Activated B cell treated with CpG ODN at 0.5 μM for 24 hours (primary cell): ENCODE data around the gene EGFR. TPM values are rescaled to one million over a fixed set of nuclear protein-coding genes. Genes with fewer than 3 reads are reported as not detected.

Experiments used
- ATAC-seq: fragments of 200-7000 bp; cut with Tn5 transposase; one replicate; pipeline ENCODE4 v1.10.0; 2021; ENCODE audit warnings: low read depth, mild to moderate bottlenecking, moderate library complexity
- CTCF ChIA-PET: fragments of 350-600 bp; sonication (Branson Sonifier 250); formaldehyde crosslinking; loops from one replicate; lab custom pipeline; 2021; ENCODE audit warnings: antibody characterized with exemption; lab: Charles Lee
- POLR2A ChIA-PET: fragments of 350-600 bp; sonication (Branson Sonifier 250); formaldehyde crosslinking; loops from one replicate; lab custom pipeline; 2021; ENCODE audit warnings: antibody characterized with exemption; lab: Charles Lee
- DNase-seq: peaks from one replicate; pipeline ENCODE4 v3.0.0; 2022
- H3K27ac Mint-ChIP-seq: one replicate; pipeline ENCODE4 v1.8.0; 2020; ENCODE audit warnings: mixed read lengths
- H3K27me3 Mint-ChIP-seq: one replicate; pipeline ENCODE4 v1.8.0; 2021; ENCODE audit warnings: mixed read lengths
- H3K36me3 Mint-ChIP-seq: one replicate; pipeline ENCODE4 v1.8.0; 2021; ENCODE audit warnings: low read depth, mixed read lengths
- H3K4me1 Mint-ChIP-seq: one replicate; pipeline ENCODE4 v1.8.0; 2021; ENCODE audit warnings: mixed read lengths
- H3K4me3 Mint-ChIP-seq: one replicate; pipeline ENCODE4 v1.8.0; 2020; ENCODE audit warnings: mild to moderate bottlenecking, mixed read lengths
- H3K9me3 Mint-ChIP-seq: one replicate; pipeline ENCODE4 v1.8.0; 2020; ENCODE audit warnings: mixed read lengths
- intact Hi-C: fragments of 100-400 bp; cut with micrococcal nuclease; formaldehyde crosslinking; loops from one replicate; pipeline ENCODE4 v1.15.1; 2024
- total RNA-seq: library from RNA; stranded (reverse); gene quantifications from 2 replicates; pipeline ENCODE4 v1.2.3, GENCODE V29; 2022
- TF ChIP-seq, protein P1 (sequence below): fragments of 200-600 bp; IDR thresholded peaks from one replicate; pipeline ENCODE4 v1.8.0; 2022; ENCODE audit warnings: antibody characterized with exemption, mild to moderate bottlenecking

EGFR gene
- total RNA-seq, 1 donor from 2014 or later: not detected

GRCh38 chr7:55144333-55145317 lies 125.8 kb downstream of the EGFR start:
- peaks cover 7% of the 10 kb centered on the region for H3K4me1 Mint-ChIP-seq
- TF ChIP-seq, protein P1, sequence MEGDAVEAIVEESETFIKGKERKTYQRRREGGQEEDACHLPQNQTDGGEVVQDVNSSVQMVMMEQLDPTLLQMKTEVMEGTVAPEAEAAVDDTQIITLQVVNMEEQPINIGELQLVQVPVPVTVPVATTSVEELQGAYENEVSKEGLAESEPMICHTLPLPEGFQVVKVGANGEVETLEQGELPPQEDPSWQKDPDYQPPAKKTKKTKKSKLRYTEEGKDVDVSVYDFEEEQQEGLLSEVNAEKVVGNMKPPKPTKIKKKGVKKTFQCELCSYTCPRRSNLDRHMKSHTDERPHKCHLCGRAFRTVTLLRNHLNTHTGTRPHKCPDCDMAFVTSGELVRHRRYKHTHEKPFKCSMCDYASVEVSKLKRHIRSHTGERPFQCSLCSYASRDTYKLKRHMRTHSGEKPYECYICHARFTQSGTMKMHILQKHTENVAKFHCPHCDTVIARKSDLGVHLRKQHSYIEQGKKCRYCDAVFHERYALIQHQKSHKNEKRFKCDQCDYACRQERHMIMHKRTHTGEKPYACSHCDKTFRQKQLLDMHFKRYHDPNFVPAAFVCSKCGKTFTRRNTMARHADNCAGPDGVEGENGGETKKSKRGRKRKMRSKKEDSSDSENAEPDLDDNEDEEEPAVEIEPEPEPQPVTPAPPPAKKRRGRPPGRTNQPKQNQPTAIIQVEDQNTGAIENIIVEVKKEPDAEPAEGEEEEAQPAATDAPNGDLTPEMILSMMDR: no peak
- no peak overlapping the region for H3K27ac Mint-ChIP-seq
- ChIA-PET CTCF (no interaction called here), POLR2A (no interaction called here)
- peaks cover 19% of the 10 kb centered on the region for H3K27me3 Mint-ChIP-seq
- DNase-seq: no peak
- H3K36me3 Mint-ChIP-seq: no peaks in the 10 kb centered on the region
- peaks cover 4% of the 10 kb centered on the region for H3K9me3 Mint-ChIP-seq
- H3K4me3 Mint-ChIP-seq: no peak overlapping the region
- ATAC-seq: no peak
- intact Hi-C loops: loop anchor here (5.0 kb wide), 2 partner anchors 57 to 72 kb away; no protein-coding TSS in a partner anchor

GRCh38 chr7:55145606-55146005 lies 126.8 kb downstream of the EGFR start:
- DNase-seq (no peak), ATAC-seq (no peak)
- intact Hi-C loops: no loop called here
- CTCF ChIA-PET: no interaction called here
- Mint-ChIP-seq H3K4me3 (no peak overlapping the region), H3K27me3 (peaks cover 19% of the 10 kb centered on the region), H3K9me3 (peaks cover 4% of the 10 kb centered on the region), H3K36me3 (no peaks in the 10 kb centered on the region), H3K27ac (no peak overlapping the region), H3K4me1 (peaks cover 5% of the 10 kb centered on the region)
- POLR2A ChIA-PET: no interaction called here
- TF ChIP-seq, protein P1: no peak

DNA sequence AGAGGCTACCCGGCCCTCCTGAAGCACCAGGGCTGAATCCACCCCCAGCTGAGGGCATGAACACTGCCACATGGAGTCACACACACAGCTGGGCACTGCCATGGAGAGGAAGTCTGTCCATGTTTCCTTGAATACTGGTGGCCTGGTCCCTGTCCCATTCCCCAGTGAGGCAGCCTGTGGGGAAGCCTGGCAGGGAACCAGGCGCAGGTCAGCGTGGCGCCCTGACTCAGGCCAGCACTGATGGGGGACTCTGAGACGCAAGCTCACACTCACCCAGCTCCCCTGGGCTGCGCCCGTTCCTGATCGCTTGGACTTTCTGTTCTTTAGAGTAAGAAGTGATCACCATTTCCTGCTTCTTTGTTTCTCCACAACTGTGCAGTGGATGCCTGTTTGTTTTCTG lies 128.3 kb downstream of the EGFR start:
- TF ChIP-seq, protein P1: no peak
- Mint-ChIP-seq H3K4me3 (no peak overlapping the region), H3K4me1 (no peaks in the 10 kb centered on the region), H3K9me3 (peaks cover 4% of the 10 kb centered on the region), H3K27me3 (peaks cover 24% of the 10 kb centered on the region), H3K27ac (no peak overlapping the region), H3K36me3 (no peaks in the 10 kb centered on the region)
- POLR2A ChIA-PET: no interaction called here
- DNase-seq (no peak), ATAC-seq (no peak)
- intact Hi-C loops: no loop called here
- CTCF ChIA-PET: interaction anchor here (0.6 kb wide), 1 partner anchor 958 kb away, joined by 3 read pairs; no protein-coding TSS in a partner anchor

DNA sequence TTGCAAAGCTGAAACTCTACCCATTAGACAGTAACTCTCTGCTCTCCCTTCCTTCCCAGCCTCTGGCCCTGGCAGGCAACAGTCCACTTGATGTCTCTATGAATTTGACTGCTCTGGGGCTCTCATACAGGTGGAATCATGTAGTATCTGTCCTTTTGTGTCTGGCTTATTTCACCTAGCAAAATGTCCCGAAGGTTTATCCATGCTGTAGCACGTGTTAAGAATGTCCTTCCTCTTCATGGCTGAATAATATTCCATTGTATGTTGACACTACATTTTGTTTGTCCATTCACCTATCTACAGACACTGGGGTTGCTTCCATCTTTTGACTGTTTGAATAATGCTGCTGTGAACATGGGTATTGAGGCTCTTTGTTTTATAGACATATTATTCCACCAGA lies 128.9 kb downstream of the EGFR start:
- intact Hi-C loops: no loop called here
- ATAC-seq (no peak), DNase-seq (no peak)
- POLR2A ChIA-PET: no interaction called here
- Mint-ChIP-seq H3K4me1 (no peaks in the 10 kb centered on the region), H3K4me3 (no peak overlapping the region), H3K36me3 (no peaks in the 10 kb centered on the region), H3K27me3 (peaks cover 24% of the 10 kb centered on the region), H3K27ac (no peak overlapping the region), H3K9me3 (peaks cover 4% of the 10 kb centered on the region)
- CTCF ChIA-PET: no interaction called here
- TF ChIP-seq, protein P1: no peak

- Mint-ChIP-seq H3K27me3 (peaks cover 20% of the 10 kb centered on the region), H3K4me3 (no peak overlapping the region), H3K9me3 (peaks cover 4% of the 10 kb centered on the region), H3K27ac (no peak overlapping the region), H3K36me3 (no peaks in the 10 kb centered on the region), H3K4me1 (no peaks in the 10 kb centered on the region)
- intact Hi-C loops: no loop called here
- ChIA-PET POLR2A (no interaction called here), CTCF (no interaction called here)
- DNase-seq (no peak), ATAC-seq (no peak)
- TF ChIP-seq, protein P1: no peak
These were observed 129.8 kb downstream of the EGFR start for GRCh38 chr7:55148571-55148970.
